NB4 (cell line): ENCODE data around the gene PITPNM3.

ENCODE experiments used
- DNase-seq: peaks from one replicate; pipeline ENCODE4 v3.0.0; 2010; ENCODE audit warnings: low read depth
- H3K4me3 ChIP-seq: one replicate; pipeline ENCODE4 v1.5.1; 2011; ENCODE audit warnings: mild to moderate bottlenecking, low read depth, low read length, moderate library complexity
- MYC ChIP-seq: IDR thresholded peaks from 2 replicates; pipeline ENCODE4 v1.6.1; 2011; ENCODE audit warnings: low read depth, low read length
- POLR2A ChIP-seq: IDR thresholded peaks from 2 replicates; pipeline ENCODE4 v1.6.1; 2011; ENCODE audit warnings: mild to moderate bottlenecking; ENCODE audit not compliant: insufficient read length; ENCODE audit errors: extremely low read depth
- TF ChIP-seq, protein P1 (sequence below): IDR thresholded peaks from 2 replicates; pipeline ENCODE4 v1.6.1; 2011; ENCODE audit warnings: low read depth, low read length
- TF ChIP-seq, protein P2 (sequence below): IDR thresholded peaks from one replicate; pipeline ENCODE4 v1.5.1; 2012; ENCODE audit warnings: low read depth, low read length

Gene PITPNM3

GRCh38 chr17:6430769-6431168 is 125.6 kb downstream of the PITPNM3 start:
- no peak for DNase-seq

DNA sequence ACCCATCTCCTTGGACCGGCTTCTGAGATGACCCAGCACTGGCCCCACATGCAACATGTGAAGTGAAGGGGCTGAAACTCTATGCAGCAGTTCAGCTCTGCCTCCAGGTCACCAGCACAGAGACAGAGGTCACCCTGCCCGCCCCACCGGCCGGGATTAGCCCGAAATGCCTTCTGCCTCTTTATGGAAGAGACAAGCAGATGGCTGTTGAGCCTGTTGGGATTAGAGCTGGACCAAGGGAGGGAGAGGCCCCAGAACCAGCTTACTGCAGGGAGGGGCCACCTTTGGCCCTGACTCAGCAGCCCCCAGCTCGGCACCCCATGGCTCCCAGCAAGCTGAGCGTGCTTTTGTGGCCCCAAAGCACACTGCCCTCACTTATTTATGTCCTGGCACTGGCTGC is 127.1 kb downstream of the PITPNM3 start:
- H3K4me3 ChIP-seq, result no peak overlapping the region
- DNase-seq, result no peak
- TF ChIP-seq, protein P1, sequence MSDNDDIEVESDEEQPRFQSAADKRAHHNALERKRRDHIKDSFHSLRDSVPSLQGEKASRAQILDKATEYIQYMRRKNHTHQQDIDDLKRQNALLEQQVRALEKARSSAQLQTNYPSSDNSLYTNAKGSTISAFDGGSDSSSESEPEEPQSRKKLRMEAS, result no peak
- TF ChIP-seq, protein P2, sequence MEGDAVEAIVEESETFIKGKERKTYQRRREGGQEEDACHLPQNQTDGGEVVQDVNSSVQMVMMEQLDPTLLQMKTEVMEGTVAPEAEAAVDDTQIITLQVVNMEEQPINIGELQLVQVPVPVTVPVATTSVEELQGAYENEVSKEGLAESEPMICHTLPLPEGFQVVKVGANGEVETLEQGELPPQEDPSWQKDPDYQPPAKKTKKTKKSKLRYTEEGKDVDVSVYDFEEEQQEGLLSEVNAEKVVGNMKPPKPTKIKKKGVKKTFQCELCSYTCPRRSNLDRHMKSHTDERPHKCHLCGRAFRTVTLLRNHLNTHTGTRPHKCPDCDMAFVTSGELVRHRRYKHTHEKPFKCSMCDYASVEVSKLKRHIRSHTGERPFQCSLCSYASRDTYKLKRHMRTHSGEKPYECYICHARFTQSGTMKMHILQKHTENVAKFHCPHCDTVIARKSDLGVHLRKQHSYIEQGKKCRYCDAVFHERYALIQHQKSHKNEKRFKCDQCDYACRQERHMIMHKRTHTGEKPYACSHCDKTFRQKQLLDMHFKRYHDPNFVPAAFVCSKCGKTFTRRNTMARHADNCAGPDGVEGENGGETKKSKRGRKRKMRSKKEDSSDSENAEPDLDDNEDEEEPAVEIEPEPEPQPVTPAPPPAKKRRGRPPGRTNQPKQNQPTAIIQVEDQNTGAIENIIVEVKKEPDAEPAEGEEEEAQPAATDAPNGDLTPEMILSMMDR, result no peak
- TF ChIP-seq MYC, result no peak
- TF ChIP-seq POLR2A, result no peak

More at GRCh38 chr17:6430769-6431168, 125.6 kb downstream of the PITPNM3 start:
- H3K4me3 ChIP-seq, result no peak overlapping the region
- TF ChIP-seq, protein P1, result no peak
- TF ChIP-seq MYC (no peak), POLR2A (no peak)
- TF ChIP-seq, protein P2, result no peak

GRCh38 chr17:6428207-6428965 is 128.0 kb downstream of the PITPNM3 start:
- H3K4me3 ChIP-seq, result no peak overlapping the region
- no peak for TF ChIP-seq POLR2A
- TF ChIP-seq, protein P1, result no peak
- TF ChIP-seq, protein P2, result no peak
- no peak for TF ChIP-seq MYC
- DNase-seq, result no peak

DNA sequence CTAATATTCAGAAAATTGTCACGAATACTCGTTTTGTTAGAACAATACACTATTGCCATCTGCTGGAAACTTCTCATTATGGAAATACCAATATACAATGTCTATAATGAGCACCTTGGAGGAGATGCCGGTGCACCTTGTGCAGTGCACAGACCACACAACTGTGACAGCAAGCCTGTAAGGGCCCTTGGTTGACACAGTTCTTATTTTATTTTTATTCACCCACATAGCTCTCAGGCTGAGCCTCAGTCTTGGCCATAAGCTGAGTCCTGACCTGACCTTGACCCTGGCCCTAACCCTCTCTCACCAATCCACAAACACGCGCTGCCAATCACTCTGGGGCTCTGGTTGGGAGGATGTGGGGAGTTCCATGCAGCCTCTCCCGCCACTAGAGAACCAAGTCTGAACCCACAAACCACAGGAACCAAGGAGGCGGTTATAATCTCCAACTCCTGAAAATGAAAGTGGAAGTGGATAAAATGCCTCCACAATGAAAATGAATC is 129.0 kb downstream of the PITPNM3 start:
- TF ChIP-seq, protein P2, result no peak
- TF ChIP-seq, protein P1, result no peak
- no peak for TF ChIP-seq MYC
- TF ChIP-seq POLR2A, result no peak
- no peak overlapping the region for H3K4me3 ChIP-seq
- DNase-seq, result peak; percentile 86

GRCh38 chr17:6426356-6427101 is 129.8 kb downstream of the PITPNM3 start:
- no peak for DNase-seq
- no peak overlapping the region for H3K4me3 ChIP-seq
- TF ChIP-seq, protein P1, result no peak
- TF ChIP-seq POLR2A, result no peak
- TF ChIP-seq, protein P2, result no peak
- TF ChIP-seq MYC, result no peak
